Skin epidermis (tissue), 12 donors: ENCODE results near the gene PACRG.

ENCODE experiments used
- H3K27ac ChIP-seq, 21 experiments: fragments of 200-600 bp; sonication (generic) in 11 of 21; one replicate each; pipeline ENCODE4 v1.5.0; 2020; ENCODE audit warnings: mild to moderate bottlenecking in 3 of 21, inconsistent platforms in 2 of 21, moderate library complexity in 2 of 21
- H3K4me3 ChIP-seq, 7 experiments: fragments of 200-600 bp; sonication (generic) in 2 of 7; one replicate each; pipeline ENCODE4 v1.5.0; 2020; ENCODE audit warnings: inconsistent platforms in 2 of 7, mild to moderate bottlenecking in 2 of 7, moderate library complexity in 1 of 7

Gene PACRG

DNA sequence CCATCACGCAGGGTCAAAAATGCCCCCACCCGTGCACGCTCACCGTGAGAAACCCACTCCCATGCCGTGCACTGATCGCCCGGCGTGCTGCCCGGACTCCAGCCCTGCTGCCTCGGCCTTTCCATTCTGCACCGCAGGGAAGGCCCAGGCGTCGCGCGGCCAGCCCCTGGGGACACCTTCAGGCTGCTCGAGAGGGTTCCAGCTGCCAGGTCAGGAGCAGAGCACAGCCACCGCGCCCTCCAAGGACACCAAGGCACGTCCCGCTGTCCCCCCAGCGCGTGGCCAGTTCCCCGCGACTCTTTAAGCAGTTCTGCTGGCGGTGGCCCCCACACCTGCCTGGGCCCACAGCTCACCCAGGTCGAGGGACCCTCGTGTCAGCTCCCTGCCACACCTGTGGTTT is 372.5 kb downstream of the PACRG start:
- no peak overlapping the region for H3K4me3 ChIP-seq

GRCh38 chr6:163113358-163113962 is 385.7 kb downstream of the PACRG start:
- no peak overlapping the region for H3K4me3 ChIP-seq

More for the DNA sequence above, 372.5 kb downstream of the PACRG start:
- no peak overlapping the region for H3K27ac ChIP-seq

GRCh38 chr6:163118941-163119340 is 391.2 kb downstream of the PACRG start:
- H3K4me3 ChIP-seq, result no peak overlapping the region

More at GRCh38 chr6:163113358-163113962, 385.7 kb downstream of the PACRG start:
- H3K27ac ChIP-seq, result no peak overlapping the region

GRCh38 chr6:163120223-163120622 is 392.4 kb downstream of the PACRG start:
- Histone ChIP-seq H3K4me3 (no peak overlapping the region), H3K27ac (no peak overlapping the region)

More at GRCh38 chr6:163118941-163119340, 391.2 kb downstream of the PACRG start:
- H3K27ac ChIP-seq, result no peak overlapping the region

DNA sequence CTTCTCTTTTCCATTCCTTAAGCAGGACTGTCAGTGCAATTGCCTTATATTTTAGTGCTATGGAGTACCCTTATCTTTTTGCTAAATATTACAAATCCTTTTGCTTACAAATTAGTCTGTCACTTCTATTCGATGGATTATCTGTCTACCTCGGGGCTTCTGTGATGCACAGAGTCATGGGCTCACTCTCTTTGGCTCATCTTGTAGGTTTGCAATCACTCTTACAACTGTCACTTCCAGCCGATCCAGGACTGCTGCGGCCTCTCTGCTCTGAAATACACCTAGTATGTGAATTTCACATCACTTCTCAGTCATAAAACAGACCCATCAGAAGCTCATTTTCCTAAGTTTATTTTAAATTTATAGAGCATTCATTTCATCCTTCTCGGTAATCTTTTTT is 393.5 kb downstream of the PACRG start:
- H3K4me3 ChIP-seq, result no peak overlapping the region
- no peak overlapping the region for H3K27ac ChIP-seq

DNA sequence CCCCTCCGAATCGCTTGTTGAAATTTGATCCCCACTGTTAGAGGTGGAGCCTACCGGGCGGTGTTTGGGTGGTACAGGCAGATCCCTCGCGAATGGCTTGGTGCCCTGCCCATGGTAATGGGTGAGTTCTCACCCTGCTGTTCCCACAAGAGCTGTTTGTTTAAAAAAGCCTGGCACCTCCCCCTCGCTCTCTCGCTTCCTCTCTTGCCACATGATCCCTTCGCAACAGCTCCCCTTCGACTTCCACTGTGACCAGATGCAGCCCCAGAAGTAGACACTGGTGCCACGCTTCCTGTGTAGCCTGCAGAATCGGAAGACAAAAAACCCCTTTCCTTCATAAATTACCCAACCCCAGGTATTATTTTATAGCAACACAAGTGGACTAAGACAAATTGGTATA is 394.6 kb downstream of the PACRG start:
- Histone ChIP-seq H3K4me3 (no peak overlapping the region), H3K27ac (no peak overlapping the region)

DNA sequence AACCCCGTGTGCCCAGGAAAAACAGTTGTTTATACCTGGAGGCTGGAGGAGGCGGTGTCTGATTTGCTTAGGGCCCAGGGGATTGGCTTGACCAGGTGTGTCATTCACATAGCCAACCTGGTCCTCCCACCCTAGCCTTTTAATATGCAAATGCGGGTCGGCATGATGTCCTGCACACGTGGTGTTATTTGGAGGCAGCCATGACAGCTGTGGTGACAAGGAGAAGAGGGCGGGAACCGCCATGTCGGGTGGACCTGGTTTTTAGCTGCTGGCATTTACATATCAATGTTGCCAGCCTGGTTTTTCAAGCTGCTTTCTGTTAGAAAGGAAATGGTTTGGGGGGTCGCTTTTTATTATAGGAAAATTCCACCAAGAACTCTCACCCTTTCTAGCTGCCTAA is 395.3 kb downstream of the PACRG start:
- Histone ChIP-seq H3K4me3 (no peak overlapping the region), H3K27ac (no peak overlapping the region)

- no peak overlapping the region for H3K4me3 ChIP-seq
- H3K27ac ChIP-seq, result no peak overlapping the region
Measured at GRCh38 chr6:163126741-163127140, 399.0 kb downstream of the PACRG start.

DNA sequence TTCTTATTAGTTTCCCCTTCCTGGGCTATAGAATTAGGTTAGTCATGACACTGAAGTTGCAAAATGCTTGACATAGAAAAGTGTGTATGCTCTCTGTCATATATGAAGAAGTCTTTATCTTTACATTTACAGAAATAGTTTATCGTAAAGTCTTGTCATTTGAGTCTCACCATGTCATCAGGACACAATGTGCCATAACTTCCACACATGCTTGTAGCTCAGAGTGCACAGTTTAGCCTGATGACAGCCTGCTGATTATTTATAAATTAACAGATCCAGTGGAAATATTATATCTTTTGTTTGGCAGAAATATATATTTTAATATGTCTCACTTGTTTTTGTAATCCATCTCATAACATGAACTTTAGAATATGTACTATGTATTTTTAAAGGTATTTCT is 399.8 kb downstream of the PACRG start:
- H3K4me3 ChIP-seq, result no peak overlapping the region
- H3K27ac ChIP-seq, result no peak overlapping the region

- H3K27ac ChIP-seq, result no peak overlapping the region
- H3K4me3 ChIP-seq, result no peak overlapping the region
Measured at GRCh38 chr6:163128324-163128723, 400.6 kb downstream of the PACRG start.

DNA sequence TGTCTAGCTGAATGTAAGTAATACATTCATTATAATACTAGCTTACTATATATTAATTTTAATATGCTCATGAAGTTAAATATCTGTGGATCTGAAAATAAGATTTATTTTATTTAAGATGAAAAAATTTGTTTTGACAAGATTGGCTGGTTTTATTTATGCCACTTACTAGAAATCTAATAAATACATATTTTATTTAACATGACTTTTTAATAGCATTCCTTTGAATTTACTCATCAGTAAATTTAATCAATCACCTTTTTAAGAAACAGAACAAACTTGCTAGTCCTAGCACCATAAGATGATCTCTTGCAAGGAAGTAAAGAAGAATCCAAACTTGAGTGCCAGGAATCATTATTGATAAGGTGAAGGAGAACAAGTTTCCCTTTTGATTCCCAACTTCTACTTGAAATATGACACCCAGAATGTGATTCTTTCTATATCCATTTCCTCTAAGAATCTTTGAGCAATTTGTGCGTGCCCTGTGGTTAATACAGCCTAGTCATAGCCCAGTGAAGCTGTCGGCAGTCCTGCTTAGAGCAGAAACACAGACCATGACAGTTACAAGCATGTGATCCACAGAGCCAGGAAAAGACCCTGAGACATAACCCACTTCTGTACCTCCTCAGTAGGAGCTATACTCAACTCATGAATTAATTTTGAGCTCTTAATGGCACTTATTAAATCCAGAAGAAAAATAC is 404.4 kb downstream of the PACRG start:
- no peak overlapping the region for H3K27ac ChIP-seq
- no peak overlapping the region for H3K4me3 ChIP-seq

DNA sequence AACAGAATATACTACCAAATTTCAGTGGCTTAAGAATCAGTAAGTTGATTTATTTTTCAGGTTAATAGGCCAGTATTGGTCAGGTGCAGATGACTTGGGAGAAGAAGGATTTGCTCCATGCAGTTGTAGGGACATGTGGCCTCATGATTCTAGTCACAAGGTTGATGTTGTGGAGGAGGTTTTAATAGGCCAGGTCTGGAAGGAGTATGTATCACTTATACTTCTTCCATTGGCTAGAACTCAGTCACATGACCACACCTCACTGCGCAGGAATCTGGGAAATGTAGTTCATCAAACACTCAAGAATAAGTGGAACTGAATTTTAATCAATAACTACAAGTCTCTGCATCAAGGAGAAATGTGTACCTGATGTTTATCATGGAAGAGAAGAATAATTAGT is 405.2 kb downstream of the PACRG start:
- no peak overlapping the region for H3K4me3 ChIP-seq
- no peak overlapping the region for H3K27ac ChIP-seq

DNA sequence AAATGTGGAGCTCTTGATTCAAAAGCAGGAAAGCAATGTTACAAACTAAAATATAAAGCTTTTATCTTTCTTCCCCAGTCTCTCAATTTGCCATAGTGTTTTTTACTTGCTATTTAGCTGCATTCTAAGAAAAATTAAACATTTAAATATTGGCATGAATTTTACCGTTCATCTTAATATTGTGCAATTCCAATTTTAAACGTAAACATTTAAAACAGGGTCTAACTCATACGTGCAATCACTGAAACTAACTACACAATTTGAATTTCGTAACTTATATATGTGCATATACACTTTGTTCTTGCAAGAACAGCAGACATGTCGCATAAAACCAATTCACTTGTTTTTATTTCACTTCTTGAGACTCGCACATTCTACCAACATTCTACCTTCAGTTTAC is 405.9 kb downstream of the PACRG start:
- H3K4me3 ChIP-seq, result no peak overlapping the region
- no peak overlapping the region for H3K27ac ChIP-seq

DNA sequence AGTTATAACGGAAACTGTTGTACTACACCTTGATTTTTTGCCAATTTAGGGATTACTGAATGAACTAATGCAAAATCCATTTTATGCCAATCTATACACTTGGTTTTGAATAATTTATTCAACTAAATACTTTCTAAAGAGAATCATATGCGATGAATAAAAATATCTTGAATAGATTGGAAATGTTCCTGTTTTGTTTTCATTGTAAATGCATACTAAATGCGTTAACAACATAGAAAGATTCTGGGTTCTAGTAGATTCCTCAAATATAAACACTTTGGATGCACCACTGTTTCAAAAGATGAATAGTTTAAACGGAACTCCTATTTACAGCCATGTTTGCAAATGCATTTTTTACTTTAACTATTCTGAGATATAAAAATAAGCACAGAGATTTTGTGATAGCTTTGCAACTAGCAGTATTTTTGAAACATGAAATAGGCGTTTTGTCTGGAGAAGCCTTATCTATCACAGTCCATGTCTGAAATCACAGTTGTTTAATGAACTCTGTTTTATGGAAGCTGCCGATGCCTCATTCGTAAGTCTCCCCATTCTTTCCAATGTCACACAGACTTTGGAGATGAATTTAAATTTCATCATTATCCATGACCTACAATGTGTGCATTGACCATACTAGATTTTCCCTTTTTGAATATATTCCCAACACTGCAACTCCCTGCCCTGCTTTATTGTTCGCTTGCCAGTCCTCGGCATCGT is 409.1 kb downstream of the PACRG start:
- Histone ChIP-seq H3K4me3 (no peak overlapping the region), H3K27ac (no peak overlapping the region)

DNA sequence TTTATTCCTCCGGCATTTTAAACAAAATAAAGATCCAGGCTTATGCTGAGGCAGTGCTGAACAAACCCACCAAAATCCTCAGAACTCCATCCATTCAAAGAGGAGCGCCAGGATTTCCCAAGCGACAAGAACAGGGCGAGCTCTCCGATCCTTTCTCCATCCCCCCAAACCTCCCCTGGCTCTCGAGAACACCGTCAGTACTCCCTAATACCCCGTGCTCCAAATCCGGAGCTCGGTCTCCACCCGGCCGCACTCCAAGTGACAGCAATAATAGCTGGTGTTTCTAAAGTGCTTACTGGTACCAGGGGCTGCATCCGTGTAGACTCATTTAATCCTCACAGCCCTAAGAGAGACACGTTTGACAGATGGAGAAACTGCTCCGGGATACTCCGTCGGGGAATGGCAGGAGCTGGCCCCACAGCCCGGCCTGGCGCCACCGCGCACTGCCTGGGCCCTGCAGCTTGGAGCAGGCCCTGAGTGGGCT is 409.7 kb downstream of the PACRG start:
- H3K4me3 ChIP-seq, result no peak overlapping the region
- H3K27ac ChIP-seq, result no peak overlapping the region

DNA sequence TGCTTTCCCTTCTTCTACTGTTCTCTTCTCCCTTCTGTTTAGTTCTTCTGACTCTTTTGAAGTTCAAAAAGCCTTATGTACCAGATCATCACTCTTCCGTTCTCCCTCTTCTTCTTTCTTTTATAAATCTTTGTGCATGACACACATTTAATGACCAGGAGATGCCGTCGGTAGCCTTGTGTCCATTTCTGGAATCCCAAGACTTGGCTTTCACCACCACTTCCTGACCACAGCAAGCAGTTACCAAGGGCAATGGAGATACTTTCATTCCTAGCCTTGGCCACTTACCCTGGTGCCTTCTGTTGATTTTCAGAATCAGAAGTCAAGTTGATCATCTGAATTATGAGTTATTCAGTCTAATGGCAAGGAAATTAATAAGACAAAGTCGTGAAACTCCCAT is 418.3 kb downstream of the PACRG start:
- no peak overlapping the region for H3K4me3 ChIP-seq
- no peak overlapping the region for H3K27ac ChIP-seq

GRCh38 chr6:163147994-163148393 is 420.2 kb downstream of the PACRG start:
- Histone ChIP-seq H3K4me3 (no peak overlapping the region), H3K27ac (no peak overlapping the region)

DNA sequence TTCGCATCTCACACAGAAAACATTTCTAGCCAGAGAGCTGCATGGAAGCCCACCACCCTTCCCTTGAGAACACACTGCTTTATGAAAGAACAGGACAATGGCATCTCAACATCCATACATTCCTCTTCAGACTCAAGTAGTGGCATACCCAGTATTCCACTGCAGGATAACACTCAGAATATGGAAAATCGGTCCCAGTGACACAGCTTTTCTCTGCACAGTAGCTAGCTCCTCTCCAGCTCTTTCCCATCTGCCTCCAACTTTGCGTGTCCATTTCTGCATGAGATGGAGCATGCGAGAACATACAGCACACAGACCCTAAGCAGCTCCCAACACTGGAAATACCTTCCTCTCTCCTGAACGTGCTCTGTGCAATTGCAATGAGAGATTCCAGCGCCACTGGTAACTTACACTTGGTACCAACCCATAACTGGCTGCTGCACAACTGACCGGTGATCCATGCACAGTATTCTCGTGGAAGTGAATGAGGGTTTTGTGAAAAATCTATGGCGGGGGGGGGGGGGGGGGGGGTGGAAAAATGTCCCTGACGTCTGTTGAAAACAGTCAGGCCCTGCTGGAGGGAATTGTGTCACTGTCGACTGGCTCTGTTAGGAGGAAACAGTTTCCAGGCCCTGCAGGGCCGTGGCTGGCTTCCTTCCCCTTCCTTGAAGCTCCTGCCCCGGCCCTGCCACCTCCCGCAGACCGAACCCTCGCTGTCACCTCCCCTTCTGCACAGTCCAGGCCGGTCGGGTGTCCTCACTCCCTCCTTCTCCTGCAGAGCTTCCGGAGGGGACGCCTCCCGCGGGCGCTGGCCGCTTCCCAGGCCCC is 420.9 kb downstream of the PACRG start:
- H3K4me3 ChIP-seq, result no peak overlapping the region
- no peak overlapping the region for H3K27ac ChIP-seq

DNA sequence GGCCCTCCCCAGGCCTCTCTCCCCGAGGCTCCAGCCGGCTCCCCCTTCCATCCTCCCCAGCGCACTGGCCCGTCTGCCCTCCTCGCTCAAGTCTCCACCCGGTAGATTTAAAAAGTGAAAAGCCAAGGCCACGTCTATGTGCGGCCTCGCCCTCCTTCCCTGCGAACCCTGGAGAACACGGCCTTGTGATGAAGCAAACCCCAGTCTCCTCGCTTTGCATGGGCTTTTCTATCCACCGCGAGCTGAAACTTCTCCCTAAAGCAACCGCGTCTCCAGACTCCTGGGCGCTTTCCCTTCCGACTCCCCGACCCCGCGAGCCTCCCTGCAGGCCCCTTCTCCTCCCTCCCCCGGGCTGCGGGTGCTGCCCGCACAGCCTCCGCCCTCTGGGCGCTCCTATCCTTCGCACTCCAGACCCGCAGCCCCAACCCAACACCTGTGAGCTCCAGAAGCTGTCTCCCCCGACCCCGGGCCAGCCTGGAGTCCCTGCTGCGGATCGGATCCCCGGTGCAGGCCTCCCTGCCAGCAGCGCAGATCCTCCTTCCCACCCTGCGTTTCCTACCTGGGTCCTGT is 421.6 kb downstream of the PACRG start:
- H3K4me3 ChIP-seq, result no peak overlapping the region
- H3K27ac ChIP-seq, result no peak overlapping the region

GRCh38 chr6:163151212-163151611 is 423.4 kb downstream of the PACRG start:
- Histone ChIP-seq H3K4me3 (no peak overlapping the region), H3K27ac (no peak overlapping the region)
